Peyer's patch (tissue), 4 donors: Measurements from ENCODE around the gene ZKSCAN3.

Source experiments
- POLR2A ChIP-seq, 2 donors: fragments of 450-650 bp; IDR thresholded peaks; one replicate each; pipeline ENCODE4 v1.5.1; 2017; ENCODE audit warnings: antibody characterized with exemption in 2 of 2, mild to moderate bottlenecking in 2 of 2, moderate library complexity in 2 of 2
- TF ChIP-seq, protein P1 (sequence below), 6 experiments: fragments of 450-650 bp in 4 of 6; fragments of 200-600 bp in 2 of 6; sonication (generic) in 1 of 6; IDR thresholded peaks; one replicate each; pipeline ENCODE4 v1.5.1; 2017 to 2019; ENCODE audit warnings: antibody characterized with exemption in 6 of 6, mild to moderate bottlenecking in 3 of 6, moderate library complexity in 1 of 6

DNA sequence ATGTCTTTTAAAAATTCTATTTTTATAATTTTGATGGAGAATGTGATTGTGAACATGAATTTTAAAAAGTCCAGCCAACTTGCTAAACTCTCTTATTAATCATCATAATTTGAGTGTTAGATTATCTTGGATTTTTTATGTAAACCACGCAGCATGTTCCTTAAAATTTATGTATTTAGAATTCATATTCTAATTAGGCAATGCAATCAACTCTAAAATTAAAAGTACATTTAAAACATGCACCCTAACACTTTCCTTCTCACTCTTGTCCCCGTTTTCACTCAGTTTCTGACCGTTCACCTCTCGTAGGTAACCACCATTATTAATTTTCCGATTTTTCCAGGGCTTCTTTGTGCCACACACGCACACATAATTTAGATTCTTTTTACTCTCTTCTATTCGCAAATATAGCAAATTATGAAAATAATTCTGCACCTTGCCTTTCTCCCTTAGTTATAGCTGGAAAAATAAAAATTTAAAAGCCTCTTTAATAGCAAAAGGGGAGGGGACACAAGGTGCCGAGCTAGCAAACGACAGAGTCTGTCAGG, 329 bp upstream of the ZKSCAN3 start:
- TF ChIP-seq, protein P1, sequence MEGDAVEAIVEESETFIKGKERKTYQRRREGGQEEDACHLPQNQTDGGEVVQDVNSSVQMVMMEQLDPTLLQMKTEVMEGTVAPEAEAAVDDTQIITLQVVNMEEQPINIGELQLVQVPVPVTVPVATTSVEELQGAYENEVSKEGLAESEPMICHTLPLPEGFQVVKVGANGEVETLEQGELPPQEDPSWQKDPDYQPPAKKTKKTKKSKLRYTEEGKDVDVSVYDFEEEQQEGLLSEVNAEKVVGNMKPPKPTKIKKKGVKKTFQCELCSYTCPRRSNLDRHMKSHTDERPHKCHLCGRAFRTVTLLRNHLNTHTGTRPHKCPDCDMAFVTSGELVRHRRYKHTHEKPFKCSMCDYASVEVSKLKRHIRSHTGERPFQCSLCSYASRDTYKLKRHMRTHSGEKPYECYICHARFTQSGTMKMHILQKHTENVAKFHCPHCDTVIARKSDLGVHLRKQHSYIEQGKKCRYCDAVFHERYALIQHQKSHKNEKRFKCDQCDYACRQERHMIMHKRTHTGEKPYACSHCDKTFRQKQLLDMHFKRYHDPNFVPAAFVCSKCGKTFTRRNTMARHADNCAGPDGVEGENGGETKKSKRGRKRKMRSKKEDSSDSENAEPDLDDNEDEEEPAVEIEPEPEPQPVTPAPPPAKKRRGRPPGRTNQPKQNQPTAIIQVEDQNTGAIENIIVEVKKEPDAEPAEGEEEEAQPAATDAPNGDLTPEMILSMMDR (IDR thresholded peaks at IDR 0.05) = no peak
- TF ChIP-seq POLR2A (IDR thresholded peaks at IDR 0.05) = no peak
